ENCODE data around the gene CLIC1.

GRCh38 chr6:31730631-31731086 is 5.7 kb downstream of the CLIC1 start:
- TF ChIP-seq, protein P1, sequence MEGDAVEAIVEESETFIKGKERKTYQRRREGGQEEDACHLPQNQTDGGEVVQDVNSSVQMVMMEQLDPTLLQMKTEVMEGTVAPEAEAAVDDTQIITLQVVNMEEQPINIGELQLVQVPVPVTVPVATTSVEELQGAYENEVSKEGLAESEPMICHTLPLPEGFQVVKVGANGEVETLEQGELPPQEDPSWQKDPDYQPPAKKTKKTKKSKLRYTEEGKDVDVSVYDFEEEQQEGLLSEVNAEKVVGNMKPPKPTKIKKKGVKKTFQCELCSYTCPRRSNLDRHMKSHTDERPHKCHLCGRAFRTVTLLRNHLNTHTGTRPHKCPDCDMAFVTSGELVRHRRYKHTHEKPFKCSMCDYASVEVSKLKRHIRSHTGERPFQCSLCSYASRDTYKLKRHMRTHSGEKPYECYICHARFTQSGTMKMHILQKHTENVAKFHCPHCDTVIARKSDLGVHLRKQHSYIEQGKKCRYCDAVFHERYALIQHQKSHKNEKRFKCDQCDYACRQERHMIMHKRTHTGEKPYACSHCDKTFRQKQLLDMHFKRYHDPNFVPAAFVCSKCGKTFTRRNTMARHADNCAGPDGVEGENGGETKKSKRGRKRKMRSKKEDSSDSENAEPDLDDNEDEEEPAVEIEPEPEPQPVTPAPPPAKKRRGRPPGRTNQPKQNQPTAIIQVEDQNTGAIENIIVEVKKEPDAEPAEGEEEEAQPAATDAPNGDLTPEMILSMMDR (conservative IDR thresholded peaks at IDR 0.05; ENCODE audit: low read length) = 0 out of 2 replicates have a peak, but pooled peaks have one; percentile 1
- TF ChIP-seq EZH2phosphoT487 (IDR thresholded peaks at IDR 0.05; ENCODE audit: borderline replicate concordance) = no peak

Measured in Loucy (cell line).